Testis (tissue), 3 donors: ENCODE measurements around the gene LAMP1. TPM values are rescaled to one million over a fixed set of nuclear protein-coding genes. Genes with fewer than 3 reads are reported as not detected.
"Not testable (repeated sequence)": the region's sequence is repeated elsewhere in the genome, so short reads cannot be mapped to it uniquely, and the experiment has no call there.

Experiments used
- DNase-seq: peaks from one replicate; pipeline ENCODE4 v3.0.0-alpha.2; 2019
- H3K27ac ChIP-seq, 2 donors: fragments of 200-600 bp; sonication (generic); one replicate each; pipeline ENCODE4 v1.5.1; 2019
- H3K27me3 ChIP-seq: fragments of 200-600 bp; sonication (generic); one replicate; pipeline ENCODE4 v1.5.1; 2019
- H3K36me3 ChIP-seq: fragments of 200-600 bp; sonication (generic); one replicate; pipeline ENCODE4 v1.5.1; 2017; ENCODE audit warnings: low read depth; ENCODE audit errors: missing control alignments
- H3K4me1 ChIP-seq: fragments of 200-600 bp; sonication (generic); one replicate; pipeline ENCODE4 v1.5.1; 2019
- H3K4me3 ChIP-seq, 2 donors: fragments of 200-600 bp; sonication (generic); one replicate each; pipeline ENCODE4 v1.5.1; 2017 to 2019
- H3K9me3 ChIP-seq: fragments of 200-600 bp; sonication (generic); one replicate; pipeline ENCODE4 v1.5.1; 2017
- CTCF ChIP-seq, 3 experiments: fragments of 450-650 bp in 2 of 3; fragments of 200-600 bp in 1 of 3; sonication (generic) in 1 of 3; IDR thresholded peaks; one replicate each; pipeline ENCODE4 v1.5.1; 2016 to 2019; ENCODE audit warnings: antibody characterized with exemption in 3 of 3, mild to moderate bottlenecking in 2 of 3, moderate library complexity in 1 of 3
- POLR2A ChIP-seq: fragments of 450-650 bp; IDR thresholded peaks from one replicate; pipeline ENCODE4 v1.6.1; 2017; ENCODE audit warnings: antibody characterized with exemption, mild to moderate bottlenecking, moderate library complexity
- WGBS, 2 donors: methylation state at CpG; one replicate each; pipeline ENCODE4 v1.1.5; 2018; 5-methylcytosine and 5-hydroxymethylcytosine counted together
- intact Hi-C: fragments of 100-400 bp; cut with DNase I; formaldehyde crosslinking; loops from one replicate; pipeline ENCODE4 v1.15.1; 2023; ENCODE audit warnings: low total_unique reads
- polyA plus RNA-seq: library from polyadenylated mRNA; stranded (reverse); fragments of 350-450 nt; fragmentation: Illumina TruSeq; extraction: RNeasy Lipid Tissue Mini Kit (QIAGEN cat#74804); gene quantifications from one replicate; pipeline ENCODE4 v1.2.3, GENCODE V29; 2014; ENCODE audit warnings: low read depth, low replicate concordance; ENCODE audit not compliant: insufficient read depth
- total RNA-seq, 2 donors: library from RNA; depleted of rRNA; stranded (reverse); fragments of >200 nt; gene quantifications; one replicate each; pipeline ENCODE4 v1.2.3, GENCODE V29; 2016

The LAMP1 gene
- total and polyA plus RNA-seq, 3 donors from 2014 or later, result 177 to 254 (median 231) TPM

- no peak for DNase-seq
- H3K27ac ChIP-seq, result no peak overlapping the region
- TF ChIP-seq POLR2A (no peak), CTCF (IDR thresholded peaks at IDR 0.05) (no peak)
- no peaks in the 10 kb centered on the region for H3K36me3 ChIP-seq
- no peaks in the 10 kb centered on the region for H3K4me1 ChIP-seq
- no peaks in the 10 kb centered on the region for H3K27me3 ChIP-seq
- H3K9me3 ChIP-seq, result no peaks in the 10 kb centered on the region
- H3K4me3 ChIP-seq, result no peak overlapping the region
- intact Hi-C loops, result no loop called here
- 90% methylated on average over 6 of the region's 6 CpGs for WGBS, 2 donors
Measured at GRCh38 chr13:113309473-113309872, 12.4 kb downstream of the LAMP1 start.

GRCh38 chr13:113314112-113314511 is 17.1 kb downstream of the LAMP1 start:
- intact Hi-C loops, H3K27ac ChIP-seq, H3K9me3 ChIP-seq, H3K4me1 ChIP-seq, DNase-seq, H3K36me3 ChIP-seq, H3K27me3 ChIP-seq, H3K4me3 ChIP-seq: not testable (repeated sequence)
- 92 to 100% methylated on average over 3 to 20 of the region's 20 CpGs for WGBS, 2 donors

GRCh38 chr13:113314895-113315470 is 17.9 kb downstream of the LAMP1 start:
- H3K4me1 ChIP-seq, H3K4me3 ChIP-seq, intact Hi-C loops, H3K36me3 ChIP-seq, H3K27ac ChIP-seq, DNase-seq, H3K9me3 ChIP-seq, H3K27me3 ChIP-seq: not testable (repeated sequence)
- WGBS, 2 donors, result 92% methylated on average over 18 to 23 of the region's 23 CpGs

- TF ChIP-seq CTCF (IDR thresholded peaks at IDR 0.05), result no peak
- TF ChIP-seq POLR2A, result no peak
- Histone ChIP-seq H3K27me3 (no peaks in the 10 kb centered on the region), H3K36me3 (no peaks in the 10 kb centered on the region), H3K4me3 (no peak overlapping the region), H3K27ac (no peak overlapping the region), H3K4me1 (no peaks in the 10 kb centered on the region), H3K9me3 (no peaks in the 10 kb centered on the region)
- 43 to 93% methylated on average over 1 to 5 of the region's 5 CpGs for WGBS, 2 donors
- DNase-seq, result no peak
- intact Hi-C loops, result no loop called here
Measured at GRCh38 chr13:113315992-113316391, 19.0 kb downstream of the LAMP1 start.

- H3K4me3 ChIP-seq, result no peak overlapping the region
- intact Hi-C loops, result no loop called here
- 81 to 91% methylated on average over 8 to 12 of the region's 12 CpGs for WGBS, 2 donors
- TF ChIP-seq POLR2A (no peak), CTCF (IDR thresholded peaks at IDR 0.05) (no peak)
- H3K4me1 ChIP-seq, result no peaks in the 10 kb centered on the region
- H3K9me3 ChIP-seq, result no peaks in the 10 kb centered on the region
- no peak for DNase-seq
- no peaks in the 10 kb centered on the region for H3K36me3 ChIP-seq
- H3K27ac ChIP-seq, result no peak overlapping the region
- no peaks in the 10 kb centered on the region for H3K27me3 ChIP-seq
Measured at GRCh38 chr13:113317031-113317430, 20.0 kb downstream of the LAMP1 start.

- Histone ChIP-seq H3K27me3 (no peaks in the 10 kb centered on the region), H3K9me3 (no peaks in the 10 kb centered on the region), H3K4me1 (no peaks in the 10 kb centered on the region), H3K27ac (no peak overlapping the region), H3K4me3 (no peak overlapping the region), H3K36me3 (no peaks in the 10 kb centered on the region)
- intact Hi-C loops, result no loop called here
- TF ChIP-seq POLR2A (no peak), CTCF (IDR thresholded peaks at IDR 0.05) (no peak)
- no peak for DNase-seq
- 93 to 96% methylated on average over 7 to 18 of the region's 18 CpGs for WGBS, 2 donors
Measured at GRCh38 chr13:113318956-113319355, 21.9 kb downstream of the LAMP1 start.
